GM18508 (cell line): ENCODE measurements around the gene NT5C1B.
"Not testable (repeated sequence)": the region's sequence is repeated elsewhere in the genome, so short reads cannot be mapped to it uniquely, and the experiment has no call there.

ENCODE experiments used
- ATAC-seq: cut with Tn5 transposase; IDR thresholded peaks from one replicate; pipeline ENCODE4 v1.9.1; 2021; ENCODE audit warnings: moderate number of reproducible peaks; ENCODE audit not compliant: insufficient read depth, unreplicated experiment

Gene NT5C1B

GRCh38 chr2:18589354-18589753 is at the start of gene NT5C1B:
Gene NT5C1B, minus strand, starts transcription at chr2:18589569. Its CDS starts 101 bp downstream, at chr2:18589468.
- no peak for ATAC-seq

GRCh38 chr2:18637196-18637595 is 47.8 kb upstream of the NT5C1B start:
- ATAC-seq: no peak

- not testable (repeated sequence) for ATAC-seq
Measured at GRCh38 chr2:18632699-18633098, 43.3 kb upstream of the NT5C1B start.

- no peak for ATAC-seq
Measured at GRCh38 chr2:18630941-18631340, 41.6 kb upstream of the NT5C1B start.

GRCh38 chr2:18630541-18630940 is 41.2 kb upstream of the NT5C1B start:
- no peak for ATAC-seq

GRCh38 chr2:18630101-18630500 is 40.7 kb upstream of the NT5C1B start:
- ATAC-seq: no peak

- no peak for ATAC-seq
Measured at GRCh38 chr2:18626958-18627650, 37.7 kb upstream of the NT5C1B start.

- ATAC-seq: no peak
Measured at GRCh38 chr2:18626256-18626668, 36.9 kb upstream of the NT5C1B start.

GRCh38 chr2:18625563-18625962 is 36.2 kb upstream of the NT5C1B start:
- ATAC-seq: no peak

- ATAC-seq: no peak
Measured at GRCh38 chr2:18623782-18624181, 34.4 kb upstream of the NT5C1B start.

- ATAC-seq: no peak
Measured at GRCh38 chr2:18620867-18621632, 31.7 kb upstream of the NT5C1B start.

GRCh38 chr2:18619091-18619490 is 29.7 kb upstream of the NT5C1B start:
- ATAC-seq: no peak

- ATAC-seq: no peak
Measured at GRCh38 chr2:18614041-18614440, 24.7 kb upstream of the NT5C1B start.

- no peak for ATAC-seq
Measured at GRCh38 chr2:18612133-18612532, 22.8 kb upstream of the NT5C1B start.

GRCh38 chr2:18611604-18612003 is 22.2 kb upstream of the NT5C1B start:
- no peak for ATAC-seq

- ATAC-seq: no peak
Measured at GRCh38 chr2:18611184-18611583, 21.8 kb upstream of the NT5C1B start.

- no peak for ATAC-seq
Measured at GRCh38 chr2:18610651-18611050, 21.3 kb upstream of the NT5C1B start.

GRCh38 chr2:18610090-18610489 is 20.7 kb upstream of the NT5C1B start:
- ATAC-seq: no peak

- ATAC-seq: no peak
Measured at GRCh38 chr2:18605115-18605514, 15.7 kb upstream of the NT5C1B start.

GRCh38 chr2:18604531-18604885 is 15.1 kb upstream of the NT5C1B start:
- no peak for ATAC-seq

GRCh38 chr2:18603854-18604530 is 14.6 kb upstream of the NT5C1B start:
- no peak for ATAC-seq
